GM19468 (cell line): ENCODE data around the gene S1PR1.
A peak's percentile ranks its signal among the peaks of the same experiment; 100 is the strongest.

Experiments used
- ATAC-seq: cut with Tn5 transposase; IDR thresholded peaks from one replicate; pipeline ENCODE4 v1.9.1; 2021; ENCODE audit warnings: mild to moderate bottlenecking, moderate library complexity, moderate number of reproducible peaks; ENCODE audit not compliant: unreplicated experiment; ENCODE audit errors: extremely low read depth

The S1PR1 gene

DNA sequence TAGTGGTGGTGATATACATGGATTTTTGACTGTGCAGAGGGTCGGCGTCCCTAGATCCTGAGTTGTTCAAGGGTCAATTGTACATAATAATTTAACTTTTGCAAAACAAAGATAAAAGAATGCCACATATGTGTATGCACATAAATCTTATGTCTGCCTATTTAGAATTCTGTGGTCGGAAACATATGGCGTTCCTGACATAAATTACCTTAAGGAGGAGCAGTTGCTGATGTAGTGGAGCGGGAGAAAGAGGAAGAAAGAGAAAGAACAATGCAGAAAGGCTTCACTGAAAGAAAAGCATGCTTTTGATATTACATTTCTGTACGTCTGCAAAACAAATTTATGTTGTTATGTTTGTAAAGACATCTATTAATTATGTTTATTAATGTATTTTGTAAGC, 40.0 kb downstream of the S1PR1 start:
- ATAC-seq, result no peak

DNA sequence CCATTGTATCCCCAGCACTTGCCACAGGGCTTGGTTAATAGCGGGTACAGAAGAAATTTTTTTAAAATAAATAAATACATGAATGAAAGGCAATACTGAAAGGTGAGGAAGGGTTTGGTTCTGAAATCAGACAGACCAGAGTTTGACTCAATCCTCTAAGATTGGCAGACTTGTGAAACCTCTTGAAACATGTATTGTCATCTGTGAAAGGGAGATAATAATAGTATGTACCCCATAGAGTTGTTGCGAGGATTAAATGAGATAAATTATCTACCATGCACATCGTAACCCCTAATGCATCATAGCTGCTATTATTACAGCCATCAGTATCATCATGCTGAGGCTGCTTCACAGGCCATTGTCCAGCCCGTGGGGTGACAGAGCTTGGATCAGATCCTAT, 41.4 kb downstream of the S1PR1 start:
- no peak for ATAC-seq

DNA sequence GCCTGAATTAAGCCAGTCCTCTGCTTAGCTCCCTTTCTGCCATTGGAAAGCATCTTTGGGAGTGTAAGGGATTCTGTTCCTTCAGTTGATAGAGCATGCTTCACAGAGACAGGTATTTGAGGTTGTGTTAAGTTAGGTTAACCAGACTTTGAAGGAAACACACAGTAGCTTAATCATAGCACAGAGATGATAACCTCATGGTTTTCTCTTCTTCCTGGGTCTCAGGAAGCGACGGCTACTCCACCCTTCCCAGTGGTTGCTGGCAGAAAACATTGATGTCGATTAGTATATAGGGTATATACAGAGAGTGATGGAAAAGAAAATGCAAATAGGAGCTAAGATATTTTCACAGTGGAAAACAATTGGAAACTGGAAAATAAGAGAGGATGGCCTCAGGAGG, 42.0 kb downstream of the S1PR1 start:
- ATAC-seq, result no peak

DNA sequence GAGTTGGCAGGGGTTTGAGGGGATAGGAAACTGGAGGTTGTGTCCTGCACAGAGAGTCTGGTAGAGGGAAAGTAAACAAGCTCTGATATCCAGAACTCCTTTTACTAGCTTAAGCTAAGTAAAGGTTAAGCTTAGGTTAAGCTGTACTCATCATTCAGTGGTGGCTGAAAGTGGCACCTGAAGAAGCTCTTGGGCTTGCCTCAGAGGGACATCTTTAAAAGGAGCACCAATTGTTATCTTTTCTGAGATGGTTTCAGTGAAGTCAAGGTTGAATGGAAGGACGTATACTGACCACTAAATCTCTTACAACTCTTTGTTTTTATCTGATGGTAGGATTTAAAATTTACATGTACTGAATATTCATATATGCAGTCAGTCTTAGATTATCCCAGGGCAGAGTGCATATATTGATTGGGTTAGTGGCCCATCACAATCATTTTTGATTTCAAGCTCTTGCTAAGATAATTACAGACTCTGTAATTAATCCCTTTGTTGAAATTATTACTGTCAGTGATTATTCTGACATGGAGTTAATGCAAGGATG, 43.3 kb downstream of the S1PR1 start:
- no peak for ATAC-seq

DNA sequence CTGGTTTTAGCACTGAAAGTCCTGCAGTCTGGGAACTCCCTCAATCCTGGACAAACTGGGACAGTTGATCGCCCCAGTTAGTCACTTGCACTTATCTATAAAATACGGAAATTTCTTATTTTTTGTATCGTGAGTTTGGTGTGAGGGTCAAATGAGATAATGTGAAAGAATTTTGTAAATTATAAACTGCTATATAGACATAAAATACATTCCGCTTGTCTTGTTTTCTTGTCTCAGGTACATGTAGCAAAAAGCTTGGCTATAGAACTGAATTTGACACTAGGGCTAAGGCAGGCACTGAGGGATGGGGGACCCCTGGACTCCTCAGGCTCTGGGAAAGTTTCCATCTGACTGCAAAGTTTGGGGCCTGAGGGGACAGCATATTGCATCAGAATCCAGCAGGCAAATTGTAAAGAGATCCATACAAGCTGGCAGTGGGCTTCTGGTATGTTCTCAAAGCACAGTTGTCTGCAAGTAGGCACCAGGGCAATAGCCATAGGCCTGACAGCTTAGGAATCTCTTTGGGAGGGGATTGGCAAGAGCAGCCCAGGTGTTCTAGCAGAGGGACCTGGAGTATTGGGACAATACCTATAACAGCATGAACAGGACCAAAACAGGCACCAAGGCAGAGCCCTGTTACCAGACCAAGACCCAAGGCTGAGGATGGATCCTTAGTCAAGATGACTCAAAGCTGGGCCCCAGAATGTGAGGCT, 44.3 kb downstream of the S1PR1 start:
- no peak for ATAC-seq

DNA sequence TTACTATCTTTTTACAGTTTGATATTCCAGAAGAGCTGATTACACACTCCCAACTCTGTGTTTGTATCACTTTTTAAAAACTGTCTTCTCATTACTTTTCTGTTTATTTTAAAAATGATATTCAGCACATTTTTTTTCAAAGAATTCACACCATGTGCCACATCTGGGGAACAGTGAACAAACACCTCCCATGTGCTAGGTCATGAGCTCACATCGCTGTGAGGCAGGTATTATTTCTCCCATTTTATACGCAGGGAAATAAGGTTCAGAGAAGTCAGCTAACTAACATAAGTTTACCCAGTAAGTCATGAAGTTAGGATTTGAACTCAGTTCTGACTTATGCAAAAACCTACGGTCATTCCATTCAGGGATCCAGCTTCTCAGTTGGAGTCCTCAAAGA, 44.9 kb downstream of the S1PR1 start:
- no peak for ATAC-seq

DNA sequence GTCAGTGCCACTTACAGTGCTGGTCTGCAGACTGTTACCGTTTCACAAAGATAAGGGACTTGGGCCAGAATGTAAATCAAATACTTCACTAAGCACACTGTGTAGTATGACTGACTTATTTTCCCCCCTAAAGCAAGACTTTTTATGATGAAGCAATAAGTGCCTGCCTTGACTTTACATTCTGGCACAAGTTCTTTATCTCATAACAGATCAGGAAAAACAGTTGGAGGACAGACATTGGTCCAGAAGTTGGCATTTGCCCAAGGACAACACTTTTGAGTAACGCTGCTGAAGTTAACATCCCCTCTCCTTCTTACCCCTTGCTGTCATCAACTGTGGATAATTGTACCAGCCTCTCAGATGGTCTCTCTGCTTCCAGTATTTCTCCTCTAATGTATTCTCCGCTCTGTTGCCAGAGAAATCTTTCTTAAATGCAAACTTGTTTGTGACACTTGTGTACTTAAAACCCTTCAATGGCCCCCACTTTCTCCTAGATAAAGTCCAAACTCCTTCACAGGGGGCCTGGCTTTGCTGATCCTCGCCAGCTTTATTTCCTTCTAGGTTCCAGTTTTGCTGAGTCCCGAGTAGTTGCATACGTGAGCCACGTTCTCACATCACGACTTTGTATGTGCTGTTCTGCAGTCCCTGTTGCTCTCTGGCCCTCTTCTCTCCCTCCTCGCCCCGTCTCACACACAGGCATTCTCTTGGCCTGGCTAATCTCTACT, 45.7 kb downstream of the S1PR1 start:
- no peak for ATAC-seq

DNA sequence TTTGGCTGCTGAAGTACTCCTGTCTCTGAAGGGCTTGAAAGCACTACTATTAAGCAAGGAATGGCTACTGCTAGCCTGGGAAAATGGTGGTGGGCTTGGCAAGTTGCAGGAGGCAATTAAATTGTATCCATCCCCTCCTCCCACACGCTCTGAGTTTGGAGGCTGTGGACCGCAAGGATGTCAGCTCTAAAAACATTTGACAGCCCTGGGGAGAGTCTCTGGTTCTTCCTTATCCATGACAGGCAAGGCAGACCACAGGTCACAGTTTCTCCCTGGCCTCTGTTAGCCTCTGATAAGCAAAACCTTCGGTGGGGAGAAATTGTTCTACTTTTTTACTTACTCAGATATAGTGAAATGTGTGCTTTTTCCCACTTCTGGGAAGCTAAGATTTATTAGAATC, 46.6 kb downstream of the S1PR1 start:
- no peak for ATAC-seq

DNA sequence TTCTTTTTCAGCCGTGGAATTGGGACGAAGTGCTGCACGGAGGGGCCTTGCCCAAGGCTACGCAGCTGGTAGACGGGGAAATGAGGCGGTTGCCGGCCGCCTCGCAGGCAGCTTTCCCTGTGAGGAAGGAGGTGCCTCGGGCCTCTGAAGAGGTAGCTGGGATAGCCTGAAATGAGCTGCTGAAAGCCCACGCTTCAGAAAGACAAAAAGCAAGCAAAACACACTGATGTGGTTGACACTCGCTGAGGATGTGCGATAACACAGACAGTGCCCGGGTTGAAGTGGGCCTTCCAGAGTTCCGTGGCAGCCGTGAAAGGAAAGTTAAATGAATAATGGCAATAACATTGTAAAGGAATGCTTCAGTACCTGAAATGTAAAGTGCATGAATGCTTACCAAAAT, 47.2 kb downstream of the S1PR1 start:
- ATAC-seq, result no peak

DNA sequence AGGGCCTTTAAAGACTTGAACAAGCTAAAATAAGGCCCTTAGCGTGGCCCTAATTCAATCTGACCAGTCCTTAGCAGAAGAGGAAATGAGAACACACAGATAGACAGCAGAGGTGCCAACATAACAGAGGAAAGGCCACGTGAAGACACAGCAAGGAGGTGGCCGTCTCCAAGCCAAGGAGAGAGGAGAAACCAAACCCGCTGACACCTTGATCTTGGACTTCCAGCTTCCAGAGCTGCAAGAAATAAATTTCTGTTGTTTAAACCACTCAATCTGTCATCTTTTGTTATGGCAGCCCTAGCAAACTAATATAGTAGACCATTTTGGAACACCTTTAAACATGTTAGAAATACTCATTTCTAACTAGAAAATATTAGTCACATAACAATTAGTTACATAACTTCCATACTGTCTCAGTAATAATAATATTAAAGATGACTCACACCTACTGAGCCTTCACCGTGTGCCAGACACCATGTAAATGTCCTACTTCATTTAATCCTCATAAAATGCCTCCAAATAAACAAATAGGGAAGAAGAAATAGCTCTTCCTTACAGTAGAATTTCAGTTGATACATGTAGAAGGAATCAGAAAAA, 47.9 kb downstream of the S1PR1 start:
- ATAC-seq, result no peak

DNA sequence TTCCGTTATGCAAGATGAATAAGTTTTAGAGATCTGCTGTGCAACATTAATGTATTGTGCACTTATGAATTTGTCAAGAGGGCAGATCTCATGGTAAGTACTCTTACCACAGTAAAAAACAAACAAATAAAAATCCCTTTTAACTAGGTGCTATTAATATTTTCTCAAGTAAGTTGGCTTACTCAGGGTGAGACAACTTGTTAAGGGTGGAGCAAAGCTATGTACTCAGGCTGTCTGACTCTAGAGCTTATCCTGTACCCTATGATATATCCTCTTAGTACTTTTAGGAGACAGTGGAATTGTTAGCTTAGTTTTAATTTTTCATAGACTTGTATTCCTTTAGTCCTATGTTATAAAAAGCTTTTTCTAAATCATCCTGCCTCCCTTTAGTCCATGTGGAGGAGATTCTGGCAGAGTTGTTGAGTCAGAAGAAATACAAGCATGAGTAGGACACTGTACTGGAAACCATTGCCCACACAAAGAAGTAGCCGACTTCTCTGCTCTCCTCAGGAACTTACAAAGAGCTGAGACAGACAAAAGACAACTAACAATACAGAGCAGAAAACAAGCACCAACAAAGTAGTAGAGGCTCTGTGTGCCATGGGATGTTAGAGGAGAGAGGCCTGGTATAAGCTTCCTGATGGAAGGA, 49.2 kb downstream of the S1PR1 start:
- no peak for ATAC-seq

DNA sequence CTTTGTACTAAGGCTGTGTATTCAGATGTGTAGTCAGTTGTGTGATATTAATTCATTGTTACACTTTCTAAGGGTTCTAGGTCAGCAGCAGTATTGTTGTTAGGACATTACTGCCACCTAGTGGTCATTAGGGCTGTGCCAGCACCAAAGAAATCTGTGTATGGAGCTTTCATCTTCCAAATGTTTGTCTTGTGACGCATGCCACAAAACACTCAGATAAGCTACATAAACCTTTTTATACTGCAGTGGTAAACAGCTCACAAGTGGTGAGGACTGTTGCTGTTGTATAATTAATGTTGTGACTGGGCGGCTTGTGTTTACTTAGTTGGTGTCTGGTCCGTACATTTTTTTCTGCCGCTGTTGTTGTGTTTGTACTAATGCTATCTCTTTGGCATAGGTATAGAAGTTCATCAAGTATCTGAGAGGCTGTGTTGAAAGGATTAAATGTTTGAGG, 51.7 kb downstream of the S1PR1 start:
- ATAC-seq, result peak; percentile 36

DNA sequence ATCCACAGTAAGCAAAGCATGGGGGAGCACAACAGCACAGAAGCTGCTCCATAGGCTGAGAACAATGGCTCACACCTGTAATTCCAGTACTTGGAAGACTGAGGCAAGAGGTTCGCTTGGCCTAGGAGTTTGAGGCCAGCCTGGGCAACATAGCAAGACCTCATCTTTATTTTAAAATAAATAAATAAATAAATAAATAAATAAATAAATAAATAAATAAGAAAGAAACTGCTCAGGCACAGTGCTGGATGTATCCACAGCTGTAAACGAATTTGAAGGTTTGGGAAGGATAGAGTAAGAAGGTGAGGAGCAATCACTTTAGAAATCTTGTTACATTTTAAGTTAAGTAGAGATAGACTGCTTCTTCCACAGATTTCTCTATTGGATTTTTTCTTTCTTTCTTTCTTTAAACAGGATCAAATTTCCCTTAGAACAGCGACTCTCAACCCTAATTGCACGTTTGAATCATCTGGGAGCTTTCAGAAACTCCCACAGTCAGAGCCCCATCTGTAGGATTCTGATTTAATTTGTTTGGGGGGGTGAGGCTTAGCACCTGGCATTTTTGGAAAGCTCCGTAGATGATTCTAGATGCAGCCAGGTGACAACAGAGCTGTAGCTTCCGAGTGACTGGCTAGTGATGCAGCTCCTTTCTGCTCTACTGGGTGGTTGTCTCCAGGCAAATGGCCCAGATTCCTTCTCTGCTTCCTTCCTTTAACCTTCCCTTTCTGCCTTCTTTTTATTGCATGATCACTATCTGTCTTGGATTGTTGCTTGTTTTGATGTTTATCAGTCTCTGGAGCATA, 53.5 kb downstream of the S1PR1 start:
- ATAC-seq, result no peak
